Fibroblast of villous mesenchyme (primary cell): ENCODE results near the gene CHD9NB. TPM values are rescaled to one million over a fixed set of nuclear protein-coding genes. Genes with fewer than 3 reads are reported as not detected.
A peak's percentile ranks its signal among the peaks of the same experiment; 100 is the strongest.

ENCODE experiments used
- DNase-seq: peaks from one replicate; pipeline ENCODE4 v3.0.0-alpha.2; 2010; ENCODE audit warnings: low read depth
- H3K4me3 ChIP-seq: 2 replicates; pipeline ENCODE4 v1.5.1; 2011; ENCODE audit warnings: low read depth, mild to moderate bottlenecking, low read length
- CTCF ChIP-seq: IDR thresholded peaks from 2 replicates; pipeline ENCODE4 v1.5.1; 2012; ENCODE audit warnings: low read depth, mild to moderate bottlenecking, low read length; ENCODE audit not compliant: insufficient read depth
- total RNA-seq: library from RNA; depleted of rRNA; stranded (reverse); fragments of >200 nt; gene quantifications from 2 replicates; pipeline ENCODE4 v1.2.3, GENCODE V29; 2012

CHD9NB gene
- total RNA-seq, 1 donor = 2.6 TPM

DNA sequence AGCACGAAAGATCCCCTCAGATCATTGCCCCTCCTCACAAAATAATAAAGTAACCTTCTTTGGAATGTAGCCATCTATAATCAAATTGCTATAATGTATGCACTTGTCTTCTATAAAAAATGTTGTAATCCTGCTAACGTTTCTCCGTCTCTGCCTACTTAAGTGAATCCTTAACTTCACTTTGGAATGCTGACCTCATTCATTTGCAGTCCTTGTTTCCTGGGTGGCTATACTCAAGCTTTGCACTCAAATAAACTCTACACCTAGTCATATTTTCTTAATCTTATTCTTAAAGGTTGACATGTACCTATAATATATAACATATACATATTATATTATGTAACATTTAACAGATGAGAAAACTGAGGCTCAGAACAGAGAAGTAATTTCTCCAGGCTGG, 22.7 kb downstream of the CHD9NB start:
- no peak for DNase-seq
- H3K4me3 ChIP-seq = no peak overlapping the region
- no peak for TF ChIP-seq CTCF

- TF ChIP-seq CTCF = no peak
- no peak overlapping the region for H3K4me3 ChIP-seq
- no peak for DNase-seq
Measured at GRCh38 chr16:53024045-53024444, 28.7 kb downstream of the CHD9NB start.

DNA sequence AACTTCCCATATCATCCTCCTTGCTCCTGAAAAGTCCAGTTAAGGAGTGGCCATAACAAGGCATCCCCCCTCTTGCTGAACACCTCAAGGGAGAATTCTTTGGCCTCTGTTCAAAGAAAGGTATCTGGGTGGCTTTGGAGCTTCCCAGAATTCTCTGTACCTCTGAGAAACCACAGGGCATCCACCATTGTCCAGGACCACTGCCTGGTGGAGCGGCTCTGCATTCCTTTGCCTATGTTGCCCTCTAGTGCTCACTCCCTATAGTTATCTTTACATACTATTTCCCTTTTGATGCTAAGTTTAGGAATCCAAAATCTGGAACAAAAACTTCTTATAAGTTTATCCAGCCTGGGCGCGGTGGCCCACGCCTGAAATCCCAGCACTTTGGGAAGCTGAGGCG, 30.3 kb downstream of the CHD9NB start:
- H3K4me3 ChIP-seq = no peak overlapping the region
- DNase-seq = peak; percentile 44
- peak; percentile 63 for TF ChIP-seq CTCF

GRCh38 chr16:53018834-53019416, 33.8 kb downstream of the CHD9NB start:
- no peak for DNase-seq
- no peak for TF ChIP-seq CTCF
- no peak overlapping the region for H3K4me3 ChIP-seq

DNA sequence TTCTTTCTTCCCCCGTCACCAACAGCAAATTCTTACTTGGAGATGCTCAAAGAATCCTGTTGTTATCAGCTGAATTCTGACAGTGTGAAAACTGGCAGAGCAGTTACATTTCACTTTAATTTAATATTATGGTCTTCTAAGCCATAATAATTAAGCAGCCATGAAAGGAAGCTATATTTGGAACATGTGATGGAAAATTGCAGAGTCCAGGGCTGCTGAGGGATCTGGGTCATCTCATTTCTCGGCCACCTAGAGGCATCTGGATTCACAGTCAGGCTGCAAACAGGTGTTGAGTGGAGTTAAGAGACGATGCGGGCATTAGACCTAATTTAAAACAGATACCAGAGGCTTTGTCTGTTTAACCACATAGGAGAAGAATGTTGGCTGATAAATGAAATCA, 38.4 kb downstream of the CHD9NB start:
- no peak for TF ChIP-seq CTCF
- no peak overlapping the region for H3K4me3 ChIP-seq
- DNase-seq = no peak

GRCh38 chr16:53007095-53007494, 45.6 kb downstream of the CHD9NB start:
- no peak for DNase-seq
- H3K4me3 ChIP-seq = no peak overlapping the region
- no peak for TF ChIP-seq CTCF

- no peak for TF ChIP-seq CTCF
- no peak overlapping the region for H3K4me3 ChIP-seq
- DNase-seq = no peak
Measured at GRCh38 chr16:52997922-52998321, 54.8 kb downstream of the CHD9NB start.
